Peyer's patch (tissue), 4 donors: ENCODE results near the gene CD34. TPM values are rescaled to one million over a fixed set of nuclear protein-coding genes. Genes with fewer than 3 reads are reported as not detected.

Experiments used
- DNase-seq, 3 donors: peaks; one replicate each; pipeline ENCODE4 v3.0.0-alpha.2; 2017 to 2019
- H3K27ac ChIP-seq, 4 donors: fragments of 200-600 bp; sonication (generic); one replicate each; pipeline ENCODE4 v1.5.1; 2016 to 2019
- H3K27me3 ChIP-seq, 2 donors: fragments of 200-600 bp; sonication (generic); one replicate each; pipeline ENCODE4 v1.5.1; 2019
- H3K36me3 ChIP-seq, 3 donors: fragments of 200-600 bp; sonication (generic); one replicate each; pipeline ENCODE4 v1.5.1; 2016 to 2019
- H3K4me1 ChIP-seq, 4 donors: fragments of 200-600 bp; sonication (generic); one replicate each; pipeline ENCODE4 v1.5.1; 2016 to 2019
- H3K4me3 ChIP-seq, 4 donors: fragments of 200-600 bp; sonication (generic); 1 replicate in 3 of 4; 2 replicates in 1 of 4; pipeline ENCODE4 v1.5.1; 2016 to 2019; ENCODE audit warnings: mild to moderate bottlenecking in 1 of 4
- H3K9me3 ChIP-seq, 4 donors: fragments of 200-600 bp; sonication (generic); one replicate each; pipeline ENCODE4 v1.5.1; 2016 to 2019; ENCODE audit warnings: mild to moderate bottlenecking in 1 of 4
- POLR2A ChIP-seq, 2 donors: fragments of 450-650 bp; IDR thresholded peaks; one replicate each; pipeline ENCODE4 v1.5.1; 2017; ENCODE audit warnings: antibody characterized with exemption in 2 of 2, mild to moderate bottlenecking in 2 of 2, moderate library complexity in 2 of 2
- total RNA-seq, 4 donors: library from RNA; depleted of rRNA; stranded (reverse); fragments of >200 nt; gene quantifications; one replicate each; pipeline ENCODE4 v1.1.0, GENCODE V29; 2016
- TF ChIP-seq, protein P1 (sequence below), 6 experiments: fragments of 450-650 bp in 4 of 6; fragments of 200-600 bp in 2 of 6; sonication (generic) in 1 of 6; IDR thresholded peaks; one replicate each; pipeline ENCODE4 v1.5.1; 2017 to 2019; ENCODE audit warnings: antibody characterized with exemption in 6 of 6, mild to moderate bottlenecking in 3 of 6, moderate library complexity in 1 of 6

CD34 gene
- total RNA-seq, 4 donors from 2014 or later: 4.6 to 21.9 (median 19.6) TPM

DNA sequence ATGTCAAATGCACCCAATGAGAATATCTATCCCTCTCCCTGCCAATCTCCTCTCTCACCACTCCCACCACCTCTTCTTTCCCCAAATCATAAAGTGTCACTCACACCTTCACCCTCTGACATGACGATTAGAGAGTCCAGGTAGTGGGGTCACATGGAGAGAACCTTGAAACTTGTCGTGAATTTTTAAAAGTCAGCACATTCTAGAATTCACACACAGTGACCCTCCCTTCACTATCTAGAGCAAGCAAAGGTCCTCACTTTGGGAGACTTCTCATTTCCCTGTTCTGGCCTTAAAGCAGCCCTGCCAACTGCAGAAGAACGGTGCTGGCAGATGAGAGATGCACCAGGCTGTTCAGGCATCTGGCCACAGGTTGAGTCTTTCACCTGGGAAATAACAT, 61.9 kb downstream of the CD34 start:
- H3K27ac ChIP-seq: peak overlapping the region in 3 of 4 donors; percentile 24 to 68 (median 38)
- H3K4me3 ChIP-seq: no peak overlapping the region
- no peaks in the 10 kb centered on the region for H3K36me3 ChIP-seq

DNA sequence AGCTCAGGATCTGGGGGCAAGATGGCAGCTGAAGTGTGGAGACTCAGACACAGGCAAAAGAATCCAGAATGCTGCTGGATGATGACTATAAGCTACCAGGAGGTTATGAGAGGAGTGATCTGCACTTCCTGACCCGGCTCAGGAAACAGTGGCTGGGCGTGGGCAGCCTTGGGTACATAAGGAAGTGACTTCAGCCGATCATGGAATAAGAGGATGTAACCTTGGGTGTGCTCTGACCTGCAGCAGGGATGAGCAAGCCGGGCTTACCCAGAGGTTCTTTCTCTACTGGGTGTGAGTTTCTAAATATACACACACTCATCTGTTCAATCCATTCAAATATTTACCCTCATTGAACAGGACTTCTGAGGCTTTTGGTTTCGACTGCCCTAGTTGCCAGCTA, 62.7 kb downstream of the CD34 start:
- peaks cover 0 to 40% (median 12%) of the 10 kb centered on the region in 4 donors for H3K4me1 ChIP-seq
- TF ChIP-seq POLR2A (IDR thresholded peaks at IDR 0.05): peak in 1 of 2 donors; percentile 33
- TF ChIP-seq, protein P1, sequence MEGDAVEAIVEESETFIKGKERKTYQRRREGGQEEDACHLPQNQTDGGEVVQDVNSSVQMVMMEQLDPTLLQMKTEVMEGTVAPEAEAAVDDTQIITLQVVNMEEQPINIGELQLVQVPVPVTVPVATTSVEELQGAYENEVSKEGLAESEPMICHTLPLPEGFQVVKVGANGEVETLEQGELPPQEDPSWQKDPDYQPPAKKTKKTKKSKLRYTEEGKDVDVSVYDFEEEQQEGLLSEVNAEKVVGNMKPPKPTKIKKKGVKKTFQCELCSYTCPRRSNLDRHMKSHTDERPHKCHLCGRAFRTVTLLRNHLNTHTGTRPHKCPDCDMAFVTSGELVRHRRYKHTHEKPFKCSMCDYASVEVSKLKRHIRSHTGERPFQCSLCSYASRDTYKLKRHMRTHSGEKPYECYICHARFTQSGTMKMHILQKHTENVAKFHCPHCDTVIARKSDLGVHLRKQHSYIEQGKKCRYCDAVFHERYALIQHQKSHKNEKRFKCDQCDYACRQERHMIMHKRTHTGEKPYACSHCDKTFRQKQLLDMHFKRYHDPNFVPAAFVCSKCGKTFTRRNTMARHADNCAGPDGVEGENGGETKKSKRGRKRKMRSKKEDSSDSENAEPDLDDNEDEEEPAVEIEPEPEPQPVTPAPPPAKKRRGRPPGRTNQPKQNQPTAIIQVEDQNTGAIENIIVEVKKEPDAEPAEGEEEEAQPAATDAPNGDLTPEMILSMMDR (IDR thresholded peaks at IDR 0.05): no peak
- no peaks in the 10 kb centered on the region for H3K27me3 ChIP-seq
- DNase-seq: peak; percentile 38 to 91 (median 82)
- H3K9me3 ChIP-seq: no peaks in the 10 kb centered on the region
- no peaks in the 10 kb centered on the region for H3K36me3 ChIP-seq
- no peak overlapping the region for H3K4me3 ChIP-seq
- peak overlapping the region; percentile 11 to 68 (median 53) for H3K27ac ChIP-seq

More for the DNA sequence above, 61.9 kb downstream of the CD34 start:
- TF ChIP-seq, protein P1 (IDR thresholded peaks at IDR 0.05): no peak
- TF ChIP-seq POLR2A (IDR thresholded peaks at IDR 0.05): no peak
- DNase-seq: no peak
- Histone ChIP-seq H3K9me3 (no peaks in the 10 kb centered on the region), H3K27me3 (no peaks in the 10 kb centered on the region), H3K4me1 (peaks cover 0 to 48% (median 14%) of the 10 kb centered on the region in 4 donors)

DNA sequence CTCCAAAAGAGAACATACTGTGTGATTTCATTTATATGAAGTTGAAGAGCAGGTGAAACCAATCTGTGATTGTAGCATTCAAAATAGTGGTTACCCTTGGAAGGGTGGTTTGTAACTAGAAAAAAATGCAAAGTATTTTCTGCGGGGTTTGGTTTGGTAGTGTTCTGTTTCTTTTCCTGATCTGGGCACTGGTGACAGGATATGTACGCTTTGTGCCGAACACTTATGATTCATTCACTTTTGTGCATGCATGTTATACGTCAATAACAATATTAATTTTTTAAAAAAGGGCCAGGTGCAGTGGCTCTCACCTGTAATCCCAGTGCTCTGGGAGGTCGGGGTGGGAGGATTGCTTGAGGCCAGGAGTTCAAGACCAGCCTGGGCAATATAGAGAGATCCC, 63.8 kb downstream of the CD34 start:
- H3K36me3 ChIP-seq: no peaks in the 10 kb centered on the region
- TF ChIP-seq, protein P1 (IDR thresholded peaks at IDR 0.05): no peak
- no peak for TF ChIP-seq POLR2A (IDR thresholded peaks at IDR 0.05)
- H3K9me3 ChIP-seq: no peaks in the 10 kb centered on the region
- no peak overlapping the region for H3K27ac ChIP-seq
- peaks cover 0 to 31% (median 9%) of the 10 kb centered on the region in 4 donors for H3K4me1 ChIP-seq
- no peaks in the 10 kb centered on the region for H3K27me3 ChIP-seq
- H3K4me3 ChIP-seq: no peak overlapping the region
- no peak for DNase-seq

DNA sequence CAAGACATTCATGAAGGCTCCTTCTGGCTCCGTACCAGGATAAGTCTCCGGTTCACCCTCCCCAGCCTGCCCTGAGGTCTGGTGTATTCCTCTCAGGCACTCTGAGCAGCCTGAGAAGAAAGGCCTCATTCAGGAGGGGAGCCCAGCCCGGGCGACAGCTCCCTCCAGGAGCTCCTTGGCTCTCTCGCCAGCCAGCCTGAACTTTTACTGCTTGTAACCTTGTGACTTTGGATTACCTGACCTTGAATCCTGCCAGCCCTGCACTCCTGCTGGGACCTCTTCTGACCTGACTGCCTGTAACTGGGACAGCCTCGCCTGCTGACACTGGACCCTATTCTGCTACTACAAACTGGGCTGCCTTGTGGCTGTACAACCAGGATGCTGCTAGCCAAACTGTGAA, 65.8 kb downstream of the CD34 start:
- Histone ChIP-seq H3K27ac (no peak overlapping the region), H3K36me3 (no peaks in the 10 kb centered on the region), H3K4me1 (peaks cover 0 to 23% (median 9%) of the 10 kb centered on the region in 4 donors), H3K27me3 (no peaks in the 10 kb centered on the region), H3K4me3 (no peak overlapping the region), H3K9me3 (no peaks in the 10 kb centered on the region)
- DNase-seq: no peak
- TF ChIP-seq, protein P1 (IDR thresholded peaks at IDR 0.05): no peak
- no peak for TF ChIP-seq POLR2A (IDR thresholded peaks at IDR 0.05)

DNA sequence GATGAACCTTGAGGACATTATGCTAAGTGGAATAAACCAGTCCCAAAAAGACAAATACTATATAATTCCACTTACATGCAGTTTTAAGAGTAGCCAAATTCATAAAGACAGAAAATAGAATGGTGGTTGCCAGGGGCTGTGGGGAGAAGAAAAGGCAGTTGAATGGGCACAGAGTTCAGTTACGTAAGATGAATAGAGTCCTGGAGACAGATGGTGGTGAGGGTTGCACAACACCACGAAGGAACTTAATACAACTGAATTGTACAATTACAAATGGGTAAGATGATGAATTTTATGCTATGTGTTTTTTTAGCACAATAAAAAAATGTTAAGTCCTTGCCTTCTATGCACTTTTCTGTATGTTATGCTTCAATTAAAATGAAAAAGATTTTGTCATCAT, 66.6 kb downstream of the CD34 start:
- Histone ChIP-seq H3K27ac (no peak overlapping the region), H3K4me1 (peaks cover 0 to 16% (median 7%) of the 10 kb centered on the region in 4 donors), H3K27me3 (no peaks in the 10 kb centered on the region), H3K9me3 (no peaks in the 10 kb centered on the region), H3K36me3 (no peaks in the 10 kb centered on the region), H3K4me3 (no peak overlapping the region)
- TF ChIP-seq POLR2A (IDR thresholded peaks at IDR 0.05): no peak
- TF ChIP-seq, protein P1 (IDR thresholded peaks at IDR 0.05): no peak
- DNase-seq: no peak

DNA sequence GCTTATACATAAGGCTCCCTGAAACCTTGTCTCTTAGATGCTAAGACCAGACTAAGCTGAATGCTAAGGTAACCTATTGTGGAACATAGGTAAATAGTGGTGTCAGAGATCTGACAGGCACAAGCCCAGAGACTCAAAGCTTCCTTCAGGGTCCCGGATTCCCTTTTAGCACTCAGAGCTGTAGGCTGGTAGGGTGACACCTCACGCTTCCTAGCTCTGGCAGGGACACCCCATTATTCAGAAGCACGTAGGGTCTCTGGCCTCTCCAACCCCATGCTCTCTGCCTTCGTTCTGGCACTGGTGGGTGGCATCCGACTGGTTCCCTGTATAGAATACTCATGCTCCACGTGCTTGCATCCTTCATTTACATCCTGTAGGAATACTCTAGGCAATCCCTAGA, 68.4 kb downstream of the CD34 start:
- Histone ChIP-seq H3K36me3 (no peaks in the 10 kb centered on the region), H3K9me3 (no peaks in the 10 kb centered on the region), H3K27me3 (no peaks in the 10 kb centered on the region), H3K4me1 (peaks cover 0 to 16% (median 2%) of the 10 kb centered on the region in 4 donors), H3K4me3 (no peak overlapping the region), H3K27ac (no peak overlapping the region)
- no peak for DNase-seq
- TF ChIP-seq, protein P1 (IDR thresholded peaks at IDR 0.05): no peak
- no peak for TF ChIP-seq POLR2A (IDR thresholded peaks at IDR 0.05)
